ENCODE data around the gene PFDN6.
"Not testable (repeated sequence)": the region's sequence is repeated elsewhere in the genome, so short reads cannot be mapped to it uniquely, and the experiment has no call there.

Gene PFDN6

GRCh38 chr6:33279257-33279695 is 10.1 kb upstream of the PFDN6 start:
- Mint-ChIP-seq H3K4me3 (peak overlapping the region; percentile 40), H3K4me1 (ENCODE audit: low read depth) (peaks cover 32% of the 10 kb centered on the region), H3K36me3 (ENCODE audit: low read depth) (peaks cover 45% of the 10 kb centered on the region), H3K27ac (no peak overlapping the region), H3K9me3 (no peaks in the 10 kb centered on the region), H3K27me3 (ENCODE audit: low read depth) (no peaks in the 10 kb centered on the region)

- Mint-ChIP-seq H3K4me3 (no peak overlapping the region), H3K27me3 (ENCODE audit: low read depth) (no peaks in the 10 kb centered on the region), H3K4me1 (ENCODE audit: low read depth) (peaks cover 25% of the 10 kb centered on the region), H3K27ac (no peak overlapping the region), H3K36me3 (ENCODE audit: low read depth) (peaks cover 37% of the 10 kb centered on the region), H3K9me3 (no peaks in the 10 kb centered on the region)
Observed at GRCh38 chr6:33279971-33280511, 9.4 kb upstream of the PFDN6 start.

- Mint-ChIP-seq H3K4me3 (no peak overlapping the region), H3K27ac (no peak overlapping the region), H3K4me1 (ENCODE audit: low read depth) (peaks cover 21% of the 10 kb centered on the region), H3K36me3 (ENCODE audit: low read depth) (peaks cover 32% of the 10 kb centered on the region), H3K9me3 (no peaks in the 10 kb centered on the region), H3K27me3 (ENCODE audit: low read depth) (no peaks in the 10 kb centered on the region)
Observed at GRCh38 chr6:33280539-33280938, 8.9 kb upstream of the PFDN6 start.

- not testable (repeated sequence) for H3K27me3 Mint-ChIP-seq (ENCODE audit: low read depth); H3K4me3 Mint-ChIP-seq; H3K27ac Mint-ChIP-seq; H3K9me3 Mint-ChIP-seq
- Mint-ChIP-seq H3K4me1 (ENCODE audit: low read depth) (peaks cover 27% of the 10 kb centered on the region), H3K36me3 (ENCODE audit: low read depth) (peaks cover 34% of the 10 kb centered on the region)
Observed at GRCh38 chr6:33285214-33285613, 4.2 kb upstream of the PFDN6 start.

- Mint-ChIP-seq H3K4me3 (peak overlapping the region; percentile 99), H3K27me3 (ENCODE audit: low read depth) (no peaks in the 10 kb centered on the region), H3K27ac (peak overlapping the region; percentile 34), H3K9me3 (no peaks in the 10 kb centered on the region), H3K36me3 (ENCODE audit: low read depth) (peaks cover 33% of the 10 kb centered on the region), H3K4me1 (ENCODE audit: low read depth) (peaks cover 32% of the 10 kb centered on the region)
Observed at GRCh38 chr6:33286946-33287914, 2.2 kb upstream of the PFDN6 start.

GRCh38 chr6:33288141-33288920 is 1.1 kb upstream of the PFDN6 start:
- H3K4me3 Mint-ChIP-seq = peak overlapping the region; percentile 99
- H3K27me3 Mint-ChIP-seq (ENCODE audit: low read depth) = no peaks in the 10 kb centered on the region
- peaks cover 35% of the 10 kb centered on the region for H3K36me3 Mint-ChIP-seq (ENCODE audit: low read depth)
- no peaks in the 10 kb centered on the region for H3K9me3 Mint-ChIP-seq
- peak overlapping the region; percentile 86 for H3K27ac Mint-ChIP-seq
- H3K4me1 Mint-ChIP-seq (ENCODE audit: low read depth) = peaks cover 32% of the 10 kb centered on the region

GRCh38 chr6:33289784-33290315 is 449 bp downstream of the PFDN6 start:
- H3K9me3 Mint-ChIP-seq = no peaks in the 10 kb centered on the region
- peaks cover 37% of the 10 kb centered on the region for H3K36me3 Mint-ChIP-seq (ENCODE audit: low read depth)
- peaks cover 32% of the 10 kb centered on the region for H3K4me1 Mint-ChIP-seq (ENCODE audit: low read depth)
- H3K27ac Mint-ChIP-seq = peak overlapping the region; percentile 86
- H3K27me3 Mint-ChIP-seq (ENCODE audit: low read depth) = no peaks in the 10 kb centered on the region
- peak overlapping the region; percentile 99 for H3K4me3 Mint-ChIP-seq

GRCh38 chr6:33290459-33290858 is 1.1 kb downstream of the PFDN6 start:
- Mint-ChIP-seq H3K36me3 (ENCODE audit: low read depth) (peaks cover 37% of the 10 kb centered on the region), H3K4me3 (peak overlapping the region; percentile 99), H3K27me3 (ENCODE audit: low read depth) (no peaks in the 10 kb centered on the region), H3K4me1 (ENCODE audit: low read depth) (peaks cover 32% of the 10 kb centered on the region), H3K27ac (no peak overlapping the region), H3K9me3 (no peaks in the 10 kb centered on the region)

GRCh38 chr6:33292996-33293682 is 3.7 kb downstream of the PFDN6 start:
- H3K27ac Mint-ChIP-seq = no peak overlapping the region
- H3K9me3 Mint-ChIP-seq = no peaks in the 10 kb centered on the region
- H3K4me1 Mint-ChIP-seq (ENCODE audit: low read depth) = peaks cover 32% of the 10 kb centered on the region
- H3K4me3 Mint-ChIP-seq = no peak overlapping the region
- H3K27me3 Mint-ChIP-seq (ENCODE audit: low read depth) = no peaks in the 10 kb centered on the region
- peaks cover 30% of the 10 kb centered on the region for H3K36me3 Mint-ChIP-seq (ENCODE audit: low read depth)

- no peaks in the 10 kb centered on the region for H3K27me3 Mint-ChIP-seq (ENCODE audit: low read depth)
- H3K27ac Mint-ChIP-seq = peak overlapping the region; percentile 44
- peaks cover 27% of the 10 kb centered on the region for H3K4me1 Mint-ChIP-seq (ENCODE audit: low read depth)
- no peak overlapping the region for H3K4me3 Mint-ChIP-seq
- no peaks in the 10 kb centered on the region for H3K9me3 Mint-ChIP-seq
- peaks cover 29% of the 10 kb centered on the region for H3K36me3 Mint-ChIP-seq (ENCODE audit: low read depth)
Observed at GRCh38 chr6:33294086-33294823, 4.9 kb downstream of the PFDN6 start.

GRCh38 chr6:33295621-33296369 is 6.4 kb downstream of the PFDN6 start:
- Mint-ChIP-seq H3K36me3 (ENCODE audit: low read depth) (peaks cover 37% of the 10 kb centered on the region), H3K9me3 (no peaks in the 10 kb centered on the region), H3K4me1 (ENCODE audit: low read depth) (peaks cover 26% of the 10 kb centered on the region)

GRCh38 chr6:33296797-33297405 is 7.5 kb downstream of the PFDN6 start:
- H3K36me3 Mint-ChIP-seq (ENCODE audit: low read depth) = peaks cover 37% of the 10 kb centered on the region
- H3K4me3 Mint-ChIP-seq = peak overlapping the region; percentile 65
- no peaks in the 10 kb centered on the region for H3K27me3 Mint-ChIP-seq (ENCODE audit: low read depth)
- peaks cover 28% of the 10 kb centered on the region for H3K4me1 Mint-ChIP-seq (ENCODE audit: low read depth)
- no peaks in the 10 kb centered on the region for H3K9me3 Mint-ChIP-seq
- H3K27ac Mint-ChIP-seq = peak overlapping the region; percentile 55

More at GRCh38 chr6:33295621-33296369, 6.4 kb downstream of the PFDN6 start:
- peak overlapping the region; percentile 49 for H3K27ac Mint-ChIP-seq
- H3K27me3 Mint-ChIP-seq (ENCODE audit: low read depth) = no peaks in the 10 kb centered on the region
- H3K4me3 Mint-ChIP-seq = peak overlapping the region; percentile 64

All from T-helper 1 cell treated with Interleukin-12 subunit alpha and Interleukin-12 subunit beta and Interleukin-4 antibody, amounts not matched to agents 30 μg/mL and 1 μg/mL, for 36 hours (primary cell).